Activated T-cell treated with anti-CD3 and anti-CD28 coated beads, Interleukin-2, amount 50 U/mL, for 4 hours (primary cell): ENCODE measurements around the gene RHBDF2. TPM values are rescaled to one million over a fixed set of nuclear protein-coding genes. Genes with fewer than 3 reads are reported as not detected.
"Not testable (repeated sequence)": the region's sequence is repeated elsewhere in the genome, so short reads cannot be mapped to it uniquely, and the experiment has no call there.

Source experiments
- ATAC-seq, 2 donors: fragments of 200-7000 bp; cut with Tn5 transposase; one replicate each; pipeline ENCODE4 v1.10.0; 2021
- DNase-seq: peaks from one replicate; pipeline ENCODE4 v3.0.0-alpha.2; 2020
- H3K27me3 Mint-ChIP-seq: one replicate; pipeline ENCODE4 v1.8.0; 2021; ENCODE audit warnings: low read depth, mixed read lengths
- H3K36me3 Mint-ChIP-seq: one replicate; pipeline ENCODE4 v1.8.0; 2022; ENCODE audit warnings: mixed read lengths; ENCODE audit not compliant: insufficient read depth
- H3K4me1 Mint-ChIP-seq: one replicate; pipeline ENCODE4 v1.8.0; 2021; ENCODE audit warnings: low read depth, mixed read lengths
- H3K4me3 Mint-ChIP-seq: one replicate; pipeline ENCODE4 v1.8.0; 2021; ENCODE audit warnings: mild to moderate bottlenecking, moderate library complexity, mixed read lengths
- H3K9me3 Mint-ChIP-seq: one replicate; pipeline ENCODE4 v1.8.0; 2021; ENCODE audit warnings: mixed read lengths
- total RNA-seq, 3 donors: library from RNA; stranded (reverse); gene quantifications; one replicate each; pipeline ENCODE4 v1.2.1, GENCODE V29; 2021

Gene RHBDF2
- total RNA-seq, 3 donors from 2014 or later = 29.5 to 37.0 (median 34.3) TPM

- Mint-ChIP-seq H3K9me3 (no peaks in the 10 kb centered on the region), H3K4me1 (peaks cover 20% of the 10 kb centered on the region)
- ATAC-seq = no peak
Measured at GRCh38 chr17:76532072-76532651, 30.9 kb upstream of the RHBDF2 start.

GRCh38 chr17:76531486-76532038, 30.3 kb upstream of the RHBDF2 start:
- peaks cover 8% of the 10 kb centered on the region for H3K27me3 Mint-ChIP-seq
- no peak overlapping the region for H3K4me3 Mint-ChIP-seq
- ATAC-seq = no peak

More at GRCh38 chr17:76532072-76532651, 30.9 kb upstream of the RHBDF2 start:
- Mint-ChIP-seq H3K27me3 (peaks cover 11% of the 10 kb centered on the region), H3K4me3 (no peak overlapping the region), H3K36me3 (no peaks in the 10 kb centered on the region)
- DNase-seq = no peak

DNA sequence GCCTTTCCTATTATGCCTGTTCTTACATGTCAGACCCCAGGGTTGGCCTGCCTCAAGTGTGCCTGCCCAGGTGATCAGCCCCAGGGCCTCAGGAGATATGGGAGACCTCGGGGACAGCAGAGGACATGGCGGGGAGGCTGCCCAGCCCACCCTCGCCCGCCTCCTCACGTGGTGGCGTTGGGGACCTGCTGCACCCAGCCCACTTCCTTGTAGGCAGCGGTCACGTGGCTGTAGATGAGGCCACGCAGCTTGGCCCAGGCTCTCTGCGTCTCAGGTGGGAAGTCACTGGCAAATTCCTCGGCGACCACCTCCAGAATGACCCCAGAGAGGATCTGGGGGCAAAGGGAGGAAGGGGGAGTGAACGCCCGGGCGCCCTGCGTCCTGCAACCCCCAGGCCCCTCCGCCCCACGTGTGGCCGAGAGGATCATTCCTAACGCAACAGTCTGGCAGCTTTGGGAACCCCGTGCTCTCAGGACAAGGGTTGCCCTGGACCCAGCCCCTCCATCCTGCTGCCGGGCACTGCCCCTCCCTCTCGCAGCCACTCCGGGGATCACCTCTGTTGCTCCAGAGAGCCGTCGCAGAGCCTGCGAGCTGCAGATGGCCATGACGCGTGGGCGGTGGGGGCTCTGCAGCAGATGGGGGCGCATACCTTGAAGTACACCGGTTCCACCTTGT, 29.7 kb upstream of the RHBDF2 start:
- Mint-ChIP-seq H3K4me3 (no peak overlapping the region), H3K4me1 (peaks cover 20% of the 10 kb centered on the region), H3K9me3 (no peaks in the 10 kb centered on the region), H3K36me3 (no peaks in the 10 kb centered on the region), H3K27me3 (peaks cover 3% of the 10 kb centered on the region)
- no peak for DNase-seq
- no peak for ATAC-seq

More at GRCh38 chr17:76531486-76532038, 30.3 kb upstream of the RHBDF2 start:
- no peaks in the 10 kb centered on the region for H3K36me3 Mint-ChIP-seq
- no peak for DNase-seq
- H3K4me1 Mint-ChIP-seq = peaks cover 20% of the 10 kb centered on the region
- no peaks in the 10 kb centered on the region for H3K9me3 Mint-ChIP-seq

GRCh38 chr17:76530095-76530723, 29.0 kb upstream of the RHBDF2 start:
- Mint-ChIP-seq H3K27me3 (peaks cover 2% of the 10 kb centered on the region), H3K36me3 (no peaks in the 10 kb centered on the region), H3K4me3 (no peak overlapping the region), H3K9me3 (no peaks in the 10 kb centered on the region), H3K4me1 (peaks cover 20% of the 10 kb centered on the region)
- ATAC-seq (no peak), DNase-seq (no peak)

GRCh38 chr17:76529224-76530094, 28.2 kb upstream of the RHBDF2 start:
- peaks cover 2% of the 10 kb centered on the region for H3K27me3 Mint-ChIP-seq
- no peak for ATAC-seq
- no peak for DNase-seq
- H3K9me3 Mint-ChIP-seq = no peaks in the 10 kb centered on the region
- H3K4me3 Mint-ChIP-seq = no peak overlapping the region
- peaks cover 22% of the 10 kb centered on the region for H3K4me1 Mint-ChIP-seq
- no peaks in the 10 kb centered on the region for H3K36me3 Mint-ChIP-seq

- Mint-ChIP-seq H3K27me3 (peaks cover 2% of the 10 kb centered on the region), H3K4me3 (peak overlapping the region; percentile 8), H3K9me3 (no peaks in the 10 kb centered on the region), H3K4me1 (peaks cover 24% of the 10 kb centered on the region), H3K36me3 (no peaks in the 10 kb centered on the region)
- peak in 1 of 2 donors; percentile 38 for ATAC-seq
- DNase-seq = no peak
Measured at GRCh38 chr17:76528528-76529223, 27.5 kb upstream of the RHBDF2 start.

- H3K36me3 Mint-ChIP-seq = no peaks in the 10 kb centered on the region
- ATAC-seq = peak; percentile 14 to 17
Measured at GRCh38 chr17:76528156-76528527, 26.9 kb upstream of the RHBDF2 start.

DNA sequence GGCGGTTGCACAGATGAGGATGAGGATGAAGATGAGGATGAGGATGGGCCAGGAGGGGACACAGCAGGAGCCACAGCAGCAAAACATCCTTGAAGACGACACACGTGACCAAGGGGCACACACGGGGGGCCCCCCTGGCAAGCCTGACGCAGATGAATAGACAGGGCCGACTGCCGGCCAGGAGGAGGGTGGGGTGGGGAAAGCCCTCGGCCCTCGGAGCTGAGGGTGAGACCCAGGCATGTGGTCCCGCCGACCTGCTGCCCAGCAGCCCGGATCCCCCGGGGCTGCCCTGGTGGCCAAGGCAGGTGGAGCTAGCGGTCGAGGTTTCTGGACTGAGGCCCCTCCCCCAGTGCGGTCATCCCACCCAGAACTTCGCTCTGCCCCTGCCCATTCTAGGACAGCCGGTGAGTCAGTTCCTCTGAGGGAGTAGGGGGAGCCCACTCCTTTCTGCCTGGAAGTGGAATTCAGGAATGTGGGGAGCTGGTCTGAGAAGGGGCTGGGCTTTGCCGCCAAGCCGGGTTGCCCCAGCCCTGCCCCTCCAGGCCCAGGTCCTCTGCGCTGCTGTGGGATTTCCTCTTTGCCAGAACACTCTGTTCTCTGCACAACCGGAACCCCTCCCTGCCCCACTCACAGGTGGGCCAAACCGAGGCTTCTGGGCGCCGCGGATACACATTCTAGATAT, 26.3 kb upstream of the RHBDF2 start:
- Mint-ChIP-seq H3K4me3 (peak overlapping the region; percentile 19), H3K9me3 (no peaks in the 10 kb centered on the region), H3K36me3 (no peaks in the 10 kb centered on the region)

More at GRCh38 chr17:76528156-76528527, 26.9 kb upstream of the RHBDF2 start:
- H3K4me1 Mint-ChIP-seq = peaks cover 28% of the 10 kb centered on the region
- H3K9me3 Mint-ChIP-seq = no peaks in the 10 kb centered on the region
- peaks cover 2% of the 10 kb centered on the region for H3K27me3 Mint-ChIP-seq
- peak overlapping the region; percentile 57 for H3K4me3 Mint-ChIP-seq
- DNase-seq = no peak

GRCh38 chr17:76527016-76527415, 25.8 kb upstream of the RHBDF2 start:
- H3K36me3 Mint-ChIP-seq, H3K9me3 Mint-ChIP-seq, DNase-seq, ATAC-seq, H3K27me3 Mint-ChIP-seq: not testable (repeated sequence)
- Mint-ChIP-seq H3K4me1 (peaks cover 31% of the 10 kb centered on the region), H3K4me3 (peak overlapping the region; percentile 19)

More for the DNA sequence above, 26.3 kb upstream of the RHBDF2 start:
- ATAC-seq (peak; percentile 46 to 55), DNase-seq (peak; percentile 25)
- Mint-ChIP-seq H3K4me1 (peaks cover 31% of the 10 kb centered on the region), H3K27me3 (peaks cover 2% of the 10 kb centered on the region)

DNA sequence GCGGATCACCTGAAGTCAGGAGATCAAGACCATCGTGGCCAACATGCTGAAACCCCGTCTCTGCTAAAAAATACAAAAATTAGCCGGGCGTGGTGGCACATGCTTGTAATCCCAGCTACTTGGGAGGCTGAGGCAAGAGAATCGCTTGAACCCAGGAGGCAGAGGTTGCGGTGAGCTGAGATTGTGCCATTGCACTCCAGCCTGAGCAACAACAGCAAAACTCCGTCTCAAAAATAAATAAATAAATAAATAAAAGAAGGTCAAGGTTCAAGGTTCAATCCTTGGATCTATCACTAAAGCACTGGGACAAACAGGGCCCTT, 24.2 kb upstream of the RHBDF2 start:
- not testable (repeated sequence) for H3K9me3 Mint-ChIP-seq, H3K36me3 Mint-ChIP-seq, H3K27me3 Mint-ChIP-seq, ATAC-seq, H3K4me3 Mint-ChIP-seq, DNase-seq
- peaks cover 30% of the 10 kb centered on the region for H3K4me1 Mint-ChIP-seq

GRCh38 chr17:76524598-76525512, 23.6 kb upstream of the RHBDF2 start:
- peaks cover 26% of the 10 kb centered on the region for H3K4me1 Mint-ChIP-seq

More at GRCh38 chr17:76524598-76525512, 23.6 kb upstream of the RHBDF2 start:
- ATAC-seq = no peak
- no peak for DNase-seq
- H3K27me3 Mint-ChIP-seq = peaks cover 2% of the 10 kb centered on the region
- H3K9me3 Mint-ChIP-seq = no peaks in the 10 kb centered on the region
- H3K4me3 Mint-ChIP-seq = no peak overlapping the region
- no peaks in the 10 kb centered on the region for H3K36me3 Mint-ChIP-seq
